Measurements from ENCODE around the gene EDC3. TPM values are rescaled to one million over a fixed set of nuclear protein-coding genes. Genes with fewer than 3 reads are reported as not detected.
A peak's percentile ranks its signal among the peaks of the same experiment; 100 is the strongest.

EDC3 gene
- total RNA-seq, 1 donor from 2014 or later: 11.0 TPM

GRCh38 chr15:74625693-74626092 is 70.1 kb downstream of the EDC3 start:
- DNase-seq (ENCODE audit: low read depth): no peak
- H3K4me3 ChIP-seq (ENCODE audit: low read depth, low read length): no peak overlapping the region
- TF ChIP-seq, protein P1, sequence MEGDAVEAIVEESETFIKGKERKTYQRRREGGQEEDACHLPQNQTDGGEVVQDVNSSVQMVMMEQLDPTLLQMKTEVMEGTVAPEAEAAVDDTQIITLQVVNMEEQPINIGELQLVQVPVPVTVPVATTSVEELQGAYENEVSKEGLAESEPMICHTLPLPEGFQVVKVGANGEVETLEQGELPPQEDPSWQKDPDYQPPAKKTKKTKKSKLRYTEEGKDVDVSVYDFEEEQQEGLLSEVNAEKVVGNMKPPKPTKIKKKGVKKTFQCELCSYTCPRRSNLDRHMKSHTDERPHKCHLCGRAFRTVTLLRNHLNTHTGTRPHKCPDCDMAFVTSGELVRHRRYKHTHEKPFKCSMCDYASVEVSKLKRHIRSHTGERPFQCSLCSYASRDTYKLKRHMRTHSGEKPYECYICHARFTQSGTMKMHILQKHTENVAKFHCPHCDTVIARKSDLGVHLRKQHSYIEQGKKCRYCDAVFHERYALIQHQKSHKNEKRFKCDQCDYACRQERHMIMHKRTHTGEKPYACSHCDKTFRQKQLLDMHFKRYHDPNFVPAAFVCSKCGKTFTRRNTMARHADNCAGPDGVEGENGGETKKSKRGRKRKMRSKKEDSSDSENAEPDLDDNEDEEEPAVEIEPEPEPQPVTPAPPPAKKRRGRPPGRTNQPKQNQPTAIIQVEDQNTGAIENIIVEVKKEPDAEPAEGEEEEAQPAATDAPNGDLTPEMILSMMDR (conservative IDR thresholded peaks at IDR 0.05; ENCODE audit: low read depth, low read length): no peak

DNA sequence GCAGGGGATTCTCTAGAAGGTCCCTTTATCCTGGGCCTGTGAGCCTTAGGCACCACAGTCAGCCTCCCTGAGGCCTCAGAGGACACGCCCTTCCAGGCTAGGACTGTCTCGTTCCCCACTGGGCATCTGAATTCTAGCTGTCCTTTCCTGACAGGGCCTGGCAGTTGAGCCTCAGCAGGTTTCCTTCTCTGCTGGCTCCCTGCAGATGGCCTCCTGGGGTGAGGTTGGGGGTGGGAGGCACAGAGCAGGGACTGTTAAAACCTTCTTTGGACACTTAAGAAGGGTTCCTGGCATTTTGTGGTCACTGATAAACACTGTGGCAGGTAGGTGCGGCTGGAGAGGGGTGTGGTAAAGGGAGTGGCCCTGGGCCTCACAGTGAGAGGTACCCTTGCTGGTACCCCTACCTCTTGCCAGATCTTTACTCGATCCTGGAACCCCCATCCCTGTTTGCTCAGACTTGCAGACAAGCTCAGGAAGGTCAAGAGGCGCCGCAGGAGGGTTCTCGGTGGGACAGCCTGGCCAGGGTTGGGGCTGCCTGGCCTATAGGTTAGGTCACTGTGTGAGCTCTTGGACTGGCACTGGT is 71.7 kb downstream of the EDC3 start:
- TF ChIP-seq, protein P1 (conservative IDR thresholded peaks at IDR 0.05; ENCODE audit: low read depth, low read length): no peak
- DNase-seq (ENCODE audit: low read depth): no peak
- H3K4me3 ChIP-seq (ENCODE audit: low read depth, low read length): no peak overlapping the region

- TF ChIP-seq, protein P1 (conservative IDR thresholded peaks at IDR 0.05; ENCODE audit: low read depth, low read length): no peak
- DNase-seq (ENCODE audit: low read depth): no peak
- no peak overlapping the region for H3K4me3 ChIP-seq (ENCODE audit: low read depth, low read length)
Measured at GRCh38 chr15:74622758-74623157, 73.1 kb downstream of the EDC3 start.

DNA sequence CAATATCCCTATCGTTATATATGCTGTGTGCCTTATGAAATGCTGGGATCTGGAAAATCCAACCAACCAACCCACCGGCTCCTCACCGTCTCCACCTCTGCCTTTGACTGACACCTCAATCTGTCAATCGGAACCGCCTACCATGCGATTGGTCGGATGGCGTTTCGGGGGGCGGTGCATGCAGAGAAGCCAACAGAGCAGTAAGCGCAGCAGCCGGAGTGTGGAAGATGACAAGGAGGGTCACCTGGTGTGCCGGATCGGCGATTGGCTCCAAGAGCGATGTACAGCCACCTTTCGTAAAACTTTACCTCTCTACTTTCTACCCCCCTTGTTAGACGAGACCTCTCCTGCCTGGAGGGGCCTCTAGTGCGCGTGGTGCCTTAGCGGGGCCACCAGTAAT is 73.9 kb downstream of the EDC3 start:
- TF ChIP-seq, protein P1 (conservative IDR thresholded peaks at IDR 0.05; ENCODE audit: low read depth, low read length): no peak
- DNase-seq (ENCODE audit: low read depth): no peak
- no peak overlapping the region for H3K4me3 ChIP-seq (ENCODE audit: low read depth, low read length)

DNA sequence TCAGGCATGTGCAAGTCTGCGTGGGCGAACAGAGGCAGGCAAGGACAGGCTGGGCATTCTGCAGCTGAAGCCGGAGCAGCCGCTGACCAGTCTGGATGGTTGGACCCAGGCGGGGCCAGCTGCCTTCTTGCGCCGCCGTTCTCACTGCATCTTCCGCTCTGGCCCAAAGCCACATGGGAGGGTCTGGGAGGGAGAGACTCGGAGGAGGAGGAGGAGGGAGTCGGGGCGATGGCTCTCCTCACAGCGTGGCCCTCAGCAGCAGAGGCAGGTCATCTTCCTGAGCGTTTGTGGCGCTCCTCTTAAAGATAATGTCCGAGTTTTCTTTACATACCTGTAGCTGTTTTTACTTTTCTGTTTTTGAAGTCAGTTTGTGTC is 74.3 kb downstream of the EDC3 start:
- no peak overlapping the region for H3K4me3 ChIP-seq (ENCODE audit: low read depth, low read length)
- TF ChIP-seq, protein P1 (conservative IDR thresholded peaks at IDR 0.05; ENCODE audit: low read depth, low read length): no peak
- no peak for DNase-seq (ENCODE audit: low read depth)

DNA sequence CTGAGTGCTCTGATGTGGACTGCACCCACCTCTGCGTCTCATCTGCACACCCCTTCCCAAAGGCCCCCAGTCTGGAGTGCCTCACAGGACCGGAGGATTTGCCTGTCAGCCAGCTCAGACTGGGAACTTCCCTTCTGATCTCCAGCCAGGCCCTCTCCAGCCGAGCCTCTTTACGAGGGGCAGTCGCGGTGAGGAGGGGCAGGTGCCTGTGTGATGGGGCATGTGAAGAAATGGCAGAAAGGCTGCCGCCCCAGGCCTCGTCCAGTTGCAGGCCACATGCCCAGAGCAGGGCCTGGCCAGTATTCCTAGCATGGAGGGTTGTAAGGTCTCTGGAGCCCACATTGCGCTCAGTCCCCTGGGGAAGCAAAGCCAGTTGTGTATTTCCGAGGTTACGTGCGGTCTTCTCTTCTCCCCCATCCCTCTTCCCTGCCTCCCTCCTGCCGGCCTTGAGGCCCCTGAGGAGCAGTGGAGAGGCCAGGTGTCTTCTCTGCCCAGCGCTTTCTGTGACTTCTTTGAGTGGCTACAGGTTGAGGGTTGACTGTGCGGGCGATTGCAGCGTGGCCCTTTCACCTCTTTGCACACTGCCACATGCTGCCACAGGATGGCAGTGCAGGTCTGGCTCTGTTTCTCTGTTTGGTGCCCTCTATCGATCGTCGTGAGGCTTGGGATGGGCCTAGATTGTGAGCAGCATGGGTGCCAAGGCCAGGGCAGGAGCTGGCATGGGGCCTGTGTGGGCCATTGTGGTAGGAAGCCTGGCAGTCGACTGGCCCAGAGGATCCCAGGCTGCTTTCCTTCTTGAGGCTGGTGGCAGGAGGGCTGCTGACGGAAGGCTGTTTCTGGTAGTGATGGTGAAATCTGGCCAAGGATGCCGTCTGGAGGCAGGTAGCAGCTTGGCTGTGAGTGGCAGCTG is 74.9 kb downstream of the EDC3 start:
- TF ChIP-seq, protein P1 (conservative IDR thresholded peaks at IDR 0.05; ENCODE audit: low read depth, low read length): peak; percentile 100
- no peak overlapping the region for H3K4me3 ChIP-seq (ENCODE audit: low read depth, low read length)
- DNase-seq (ENCODE audit: low read depth): peak; percentile 26
